Chondrocyte (in vitro differentiated cells): ENCODE results near the gene SMIM32. TPM values are rescaled to one million over a fixed set of nuclear protein-coding genes. Genes with fewer than 3 reads are reported as not detected.

Source experiments
- DNase-seq: peaks from one replicate; pipeline ENCODE4 v3.0.0; 2021; ENCODE audit warnings: mixed read lengths, low spot score
- H3K27ac Mint-ChIP-seq: one replicate; pipeline ENCODE4 v1.8.0; 2021; ENCODE audit warnings: mild to moderate bottlenecking, moderate library complexity, mixed read lengths; ENCODE audit not compliant: unreplicated experiment
- H3K27me3 Mint-ChIP-seq: 2 replicates; pipeline ENCODE4 v1.8.0; 2021; ENCODE audit warnings: low read depth, mixed read lengths
- H3K36me3 Mint-ChIP-seq: 2 replicates; pipeline ENCODE4 v1.8.0; 2021; ENCODE audit warnings: low read depth, mixed read lengths
- H3K4me1 Mint-ChIP-seq: 2 replicates; pipeline ENCODE4 v1.8.0; 2021; ENCODE audit warnings: low read depth, mild to moderate bottlenecking, mixed read lengths
- H3K4me3 Mint-ChIP-seq: one replicate; pipeline ENCODE4 v1.8.0; 2021; ENCODE audit warnings: mild to moderate bottlenecking, moderate library complexity, mixed read lengths; ENCODE audit not compliant: unreplicated experiment
- H3K9me3 Mint-ChIP-seq: 2 replicates; pipeline ENCODE4 v1.8.0; 2021; ENCODE audit warnings: low read depth, mixed read lengths
- CTCF ChIP-seq: fragments of 200-600 bp; sonication (generic); IDR thresholded peaks from 2 replicates; pipeline ENCODE4 v1.5.0; 2021; ENCODE audit warnings: antibody characterized with exemption, mild to moderate bottlenecking, moderate library complexity
- total RNA-seq: library from RNA; stranded (reverse); gene quantifications from 3 replicates; pipeline ENCODE4 v1.2.1, GENCODE V29; 2021

The SMIM32 gene
- total RNA-seq, 1 donor from 2014 or later, result not detected

GRCh38 chr5:136225796-136226195 is 32.8 kb upstream of the SMIM32 start:
- Mint-ChIP-seq H3K9me3 (peaks cover 11% of the 10 kb centered on the region), H3K27me3 (peaks cover 54% of the 10 kb centered on the region), H3K4me3 (no peak overlapping the region), H3K4me1 (no peaks in the 10 kb centered on the region), H3K27ac (no peak overlapping the region), H3K36me3 (peaks cover 8% of the 10 kb centered on the region)
- DNase-seq, result no peak
- no peak for TF ChIP-seq CTCF

- H3K36me3 Mint-ChIP-seq, result peaks cover 13% of the 10 kb centered on the region
- no peak for TF ChIP-seq CTCF
- H3K9me3 Mint-ChIP-seq, result peaks cover 21% of the 10 kb centered on the region
- H3K27ac Mint-ChIP-seq, result no peak overlapping the region
- peaks cover 37% of the 10 kb centered on the region for H3K27me3 Mint-ChIP-seq
- no peaks in the 10 kb centered on the region for H3K4me1 Mint-ChIP-seq
- no peak for DNase-seq
- no peak overlapping the region for H3K4me3 Mint-ChIP-seq
These were observed 29.7 kb upstream of the SMIM32 start for GRCh38 chr5:136222580-136223235.

GRCh38 chr5:136221340-136221739 is 28.4 kb upstream of the SMIM32 start:
- no peak for TF ChIP-seq CTCF
- Mint-ChIP-seq H3K9me3 (peaks cover 21% of the 10 kb centered on the region), H3K27me3 (peaks cover 30% of the 10 kb centered on the region), H3K36me3 (peaks cover 13% of the 10 kb centered on the region), H3K27ac (no peak overlapping the region), H3K4me1 (no peaks in the 10 kb centered on the region), H3K4me3 (no peak overlapping the region)
- no peak for DNase-seq

GRCh38 chr5:136216230-136216629 is 23.3 kb upstream of the SMIM32 start:
- Mint-ChIP-seq H3K27ac (no peak overlapping the region), H3K4me3 (no peak overlapping the region), H3K27me3 (peaks cover 6% of the 10 kb centered on the region), H3K9me3 (peaks cover 12% of the 10 kb centered on the region), H3K4me1 (no peaks in the 10 kb centered on the region), H3K36me3 (peaks cover 7% of the 10 kb centered on the region)
- no peak for TF ChIP-seq CTCF
- no peak for DNase-seq

- H3K36me3 Mint-ChIP-seq, result peaks cover 4% of the 10 kb centered on the region
- peaks cover 10% of the 10 kb centered on the region for H3K9me3 Mint-ChIP-seq
- TF ChIP-seq CTCF, result no peak
- H3K27me3 Mint-ChIP-seq, result peaks cover 6% of the 10 kb centered on the region
- no peak overlapping the region for H3K27ac Mint-ChIP-seq
- DNase-seq, result no peak
- no peak overlapping the region for H3K4me3 Mint-ChIP-seq
- H3K4me1 Mint-ChIP-seq, result no peaks in the 10 kb centered on the region
These were observed 22.9 kb upstream of the SMIM32 start for GRCh38 chr5:136215812-136216211.
